Lung (tissue), 12 donors: Measurements from ENCODE around the gene CDC42BPA. TPM values are rescaled to one million over a fixed set of nuclear protein-coding genes. Genes with fewer than 3 reads are reported as not detected.

Source experiments
- ATAC-seq: fragments of 200-7000 bp; cut with Tn5 transposase; one replicate; pipeline ENCODE4 v1.9.1; 2020; ENCODE audit warnings: moderate number of reproducible peaks; ENCODE audit not compliant: insufficient read depth, low FRiP score
- DNase-seq, 3 donors: peaks; one replicate each; pipeline ENCODE4 v3.0.0-alpha.2; 2013 to 2017
- H3K27ac ChIP-seq, 2 donors: one replicate each; pipeline ENCODE4 v1.5.1; 2013; ENCODE audit warnings: mild to moderate bottlenecking in 2 of 2, moderate library complexity in 2 of 2, control low read depth in 1 of 2, inconsistent platforms in 1 of 2, low read depth in 1 of 2, low read length in 1 of 2
- H3K27me3 ChIP-seq, 3 donors: one replicate each; pipeline ENCODE4 v1.5.1; 2013; ENCODE audit warnings: low read length in 2 of 3; ENCODE audit not compliant: control insufficient read depth in 3 of 3, insufficient read depth in 3 of 3
- H3K36me3 ChIP-seq, 4 donors: one replicate each; pipeline ENCODE4 v1.5.1; 2013; ENCODE audit warnings: low read length in 4 of 4, mild to moderate bottlenecking in 1 of 4, moderate library complexity in 1 of 4; ENCODE audit not compliant: control insufficient read depth in 4 of 4, insufficient read depth in 4 of 4
- H3K4me1 ChIP-seq, 5 donors: one replicate each; pipeline ENCODE4 v1.5.1; 2013; ENCODE audit warnings: low read length in 5 of 5, mild to moderate bottlenecking in 2 of 5, moderate library complexity in 1 of 5; ENCODE audit not compliant: control insufficient read depth in 5 of 5, insufficient read depth in 5 of 5
- H3K4me3 ChIP-seq: one replicate; pipeline ENCODE4 v1.5.1; 2013; ENCODE audit warnings: mild to moderate bottlenecking, control low read depth, moderate library complexity
- H3K9ac ChIP-seq, 2 donors: one replicate each; pipeline ENCODE4 v1.5.1; 2013; ENCODE audit warnings: low read length in 2 of 2, control low read depth in 1 of 2; ENCODE audit not compliant: insufficient read depth in 1 of 2
- H3K9me3 ChIP-seq, 4 donors: one replicate each; pipeline ENCODE4 v1.5.1; 2013; ENCODE audit warnings: low read length in 3 of 4, mild to moderate bottlenecking in 1 of 4, moderate library complexity in 1 of 4; ENCODE audit not compliant: control insufficient read depth in 4 of 4, insufficient read depth in 3 of 4
- WGBS, 2 donors: extraction: QIAGEN DNeasy Blood & Tissue Kit; methylation state at CpG; one replicate each; pipeline ENCODE4 v1.1.7; 2013; 5-methylcytosine and 5-hydroxymethylcytosine counted together
- polyA plus RNA-seq, 2 donors: library from polyadenylated mRNA; stranded (reverse); fragments of 200-250 nt; gene quantifications; one replicate each; pipeline ENCODE4 v1.2.1, GENCODE V29; 2013
- total RNA-seq, 2 donors: library from RNA; depleted of rRNA in 1 of 2; stranded (reverse); fragments of >200 nt in 1 of 2; gene quantifications; one replicate each; pipeline ENCODE4 v1.2.1, GENCODE V29; 2014 to 2021
- TF ChIP-seq, protein P1 (sequence below): IDR thresholded peaks from 2 replicates; pipeline ENCODE4 v1.5.1; 2012; ENCODE audit warnings: mild to moderate bottlenecking; ENCODE audit errors: control extremely low read depth, extremely low read depth
- donor health status: control.
- donor health status: control.
- donor health status: Bipolar disorder and iron deficiency.
- donor health status: healthy.
- donor health status: DM: yes; HTN: yes; CAD: no.

CDC42BPA gene
- total and polyA plus RNA-seq, 4 donors: 6.4 to 97.4 (median 20.2) TPM

DNA sequence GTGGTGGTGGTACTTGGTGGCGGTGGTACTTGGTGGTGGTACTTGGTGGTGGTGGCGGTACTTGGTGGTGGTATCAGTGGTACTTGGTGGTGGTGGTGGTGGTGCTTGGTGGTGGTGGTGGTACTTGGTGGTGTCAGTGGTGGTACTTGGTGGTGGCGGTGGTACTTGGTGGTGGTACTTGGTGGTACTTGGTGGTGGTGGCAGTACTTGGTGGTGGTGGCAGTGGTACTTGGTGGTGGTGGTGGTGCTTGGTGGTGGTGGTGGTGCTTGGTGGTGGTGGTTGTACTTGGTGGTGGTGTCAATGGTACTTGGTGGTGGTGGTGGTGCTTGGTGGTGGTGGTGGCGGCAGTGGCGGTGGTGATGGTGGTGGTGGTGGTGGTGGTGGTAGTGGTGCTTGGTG, 358.0 kb downstream of the CDC42BPA start:
- TF ChIP-seq, protein P1, sequence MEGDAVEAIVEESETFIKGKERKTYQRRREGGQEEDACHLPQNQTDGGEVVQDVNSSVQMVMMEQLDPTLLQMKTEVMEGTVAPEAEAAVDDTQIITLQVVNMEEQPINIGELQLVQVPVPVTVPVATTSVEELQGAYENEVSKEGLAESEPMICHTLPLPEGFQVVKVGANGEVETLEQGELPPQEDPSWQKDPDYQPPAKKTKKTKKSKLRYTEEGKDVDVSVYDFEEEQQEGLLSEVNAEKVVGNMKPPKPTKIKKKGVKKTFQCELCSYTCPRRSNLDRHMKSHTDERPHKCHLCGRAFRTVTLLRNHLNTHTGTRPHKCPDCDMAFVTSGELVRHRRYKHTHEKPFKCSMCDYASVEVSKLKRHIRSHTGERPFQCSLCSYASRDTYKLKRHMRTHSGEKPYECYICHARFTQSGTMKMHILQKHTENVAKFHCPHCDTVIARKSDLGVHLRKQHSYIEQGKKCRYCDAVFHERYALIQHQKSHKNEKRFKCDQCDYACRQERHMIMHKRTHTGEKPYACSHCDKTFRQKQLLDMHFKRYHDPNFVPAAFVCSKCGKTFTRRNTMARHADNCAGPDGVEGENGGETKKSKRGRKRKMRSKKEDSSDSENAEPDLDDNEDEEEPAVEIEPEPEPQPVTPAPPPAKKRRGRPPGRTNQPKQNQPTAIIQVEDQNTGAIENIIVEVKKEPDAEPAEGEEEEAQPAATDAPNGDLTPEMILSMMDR: no peak
- Histone ChIP-seq H3K9ac (no peak overlapping the region), H3K4me3 (no peak overlapping the region), H3K9me3 (no peaks in the 10 kb centered on the region), H3K36me3 (peaks cover 0 to 4% (median 2%) of the 10 kb centered on the region in 4 donors), H3K27ac (no peak overlapping the region), H3K27me3 (no peaks in the 10 kb centered on the region), H3K4me1 (peaks cover 0 to 2% (median 0%) of the 10 kb centered on the region in 5 donors)
- ATAC-seq: no peak
- WGBS, 2 donors: 81% methylated on average over 5 of the region's 5 CpGs
- no peak for DNase-seq

DNA sequence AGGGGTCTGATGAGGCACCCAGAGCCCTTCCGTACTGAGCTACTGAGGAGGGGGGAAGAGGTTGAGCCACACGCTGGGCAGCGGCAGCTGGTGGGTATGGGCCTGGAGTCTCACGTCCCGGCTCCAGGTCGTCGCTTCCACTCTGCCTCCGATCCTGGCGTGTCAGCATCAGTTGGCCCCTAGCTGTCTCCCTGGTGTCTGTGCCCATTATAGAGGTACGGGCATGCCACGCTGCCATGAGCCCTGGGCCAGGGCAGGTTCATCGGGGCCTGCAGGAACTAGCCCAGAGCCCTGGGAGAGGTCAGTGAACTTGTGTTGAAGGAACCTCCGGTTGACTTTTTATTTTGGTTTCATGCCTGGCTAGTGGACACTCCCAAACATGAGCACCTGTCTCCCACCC, 360.0 kb downstream of the CDC42BPA start:
- Histone ChIP-seq H3K36me3 (peaks cover 0 to 2% (median under 1%) of the 10 kb centered on the region in 4 donors), H3K27me3 (no peaks in the 10 kb centered on the region), H3K9ac (no peak overlapping the region), H3K4me3 (no peak overlapping the region), H3K9me3 (no peaks in the 10 kb centered on the region), H3K27ac (peak overlapping the region in 1 of 2 donors; percentile 3), H3K4me1 (peaks cover 0 to 5% (median 0%) of the 10 kb centered on the region in 5 donors)
- 94 to 98% methylated on average over 13 of the region's 13 CpGs for WGBS, 2 donors
- DNase-seq (no peak), ATAC-seq (no peak)
- TF ChIP-seq, protein P1: no peak

DNA sequence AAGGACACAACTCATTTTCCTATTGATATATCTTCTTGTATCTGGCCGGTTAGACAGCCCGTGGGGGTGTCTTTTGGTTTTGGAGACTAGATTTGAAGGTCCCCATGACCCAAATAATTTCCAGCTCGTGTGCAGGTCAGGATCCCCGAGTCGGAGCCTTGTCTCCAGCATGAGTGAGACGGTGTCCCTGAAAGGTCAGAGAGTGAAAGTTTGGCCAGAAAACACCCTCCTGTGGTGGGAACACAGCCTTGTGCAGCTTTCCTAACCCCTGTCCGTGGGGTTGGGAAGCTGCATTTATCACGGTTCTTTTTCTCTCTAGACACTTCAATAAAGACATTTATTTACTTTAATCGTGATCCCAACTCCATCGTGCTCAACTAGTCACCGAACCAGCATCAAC, 360.6 kb downstream of the CDC42BPA start:
- Histone ChIP-seq H3K4me3 (no peak overlapping the region), H3K4me1 (peaks cover 0 to 5% (median 0%) of the 10 kb centered on the region in 5 donors), H3K9me3 (no peaks in the 10 kb centered on the region), H3K27ac (peak overlapping the region in 1 of 2 donors; percentile 63), H3K36me3 (peaks cover 0 to 2% (median under 1%) of the 10 kb centered on the region in 4 donors), H3K27me3 (no peaks in the 10 kb centered on the region), H3K9ac (no peak overlapping the region)
- TF ChIP-seq, protein P1: no peak
- no peak for DNase-seq
- 93 to 96% methylated on average over 11 of the region's 11 CpGs for WGBS, 2 donors
- ATAC-seq: no peak
